Measurements from ENCODE around the gene RNF208.

The RNF208 gene

DNA sequence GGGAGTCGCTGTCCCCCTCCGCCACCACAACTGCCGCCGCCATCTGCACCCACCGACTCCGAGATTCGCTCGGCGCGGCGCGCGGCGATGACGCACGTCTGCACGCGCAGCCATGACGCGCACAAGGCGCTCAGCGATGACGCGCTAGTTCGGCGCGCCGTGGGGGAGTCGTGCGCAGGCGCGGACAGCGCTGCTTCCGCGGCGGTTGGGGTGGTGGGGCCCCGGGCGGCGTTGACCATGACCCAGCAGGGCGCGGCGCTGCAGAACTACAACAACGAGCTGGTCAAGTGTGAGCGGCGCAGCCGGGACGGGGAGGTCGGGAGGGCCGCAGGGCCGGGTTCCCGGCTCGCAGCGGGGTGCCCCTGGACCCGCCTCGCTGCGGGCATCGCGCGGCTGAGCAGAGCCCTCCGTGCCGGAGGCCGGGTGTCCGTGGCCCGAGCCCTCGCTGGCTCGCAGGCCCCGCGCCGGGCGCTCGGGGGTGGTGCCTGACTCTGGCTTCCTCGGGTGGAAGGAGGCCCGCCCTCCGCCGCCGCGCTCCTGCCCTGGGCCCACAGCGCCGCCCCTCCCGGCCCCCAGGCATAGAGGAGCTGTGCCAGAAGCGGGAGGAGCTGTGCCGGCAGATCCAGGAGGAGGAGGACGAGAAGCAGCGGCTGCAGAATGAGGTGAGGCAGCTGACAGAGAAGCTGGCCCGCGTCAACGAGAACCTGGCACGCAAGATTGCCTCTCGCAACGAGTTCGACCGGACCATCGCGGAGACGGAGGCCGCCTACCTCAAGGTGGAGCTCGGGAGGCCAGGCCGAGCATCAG, 33.3 kb downstream of the RNF208 start, which contains the start of the genes ANAPC2 and SSNA1:
Gene ANAPC2, minus strand, starts transcription at position 71 of the 807 bp plus-strand sequence. Its CDS starts 28 bp downstream, at position 43.
Gene SSNA1, plus strand, starts transcription at position 187 of the 807 bp plus-strand sequence. Its CDS starts 51 bp downstream, at position 238.
- no peaks in the 10 kb centered on the region for H3K9me3 ChIP-seq (ENCODE audit: low read length)
- H3K4me3 ChIP-seq (ENCODE audit: low read depth, low read length, poor library complexity, severe bottlenecking), result peak within 1 kb of the TSS; percentile 72
- H3K9ac ChIP-seq (ENCODE audit: low read length), result peak within 1 kb of the TSS; percentile 69
- TF ChIP-seq EZH2 (IDR thresholded peaks at IDR 0.05; ENCODE audit: borderline replicate concordance, low read length), result no peak
- TF ChIP-seq CTCF (IDR thresholded peaks at IDR 0.05; ENCODE audit: low read length), result peak; percentile 57
- peaks cover 30% of the 10 kb centered on the region for H3K4me1 ChIP-seq (ENCODE audit: insufficient read depth, low read length, severe bottlenecking)
- peaks cover 19% of the 10 kb centered on the region for H3K36me3 ChIP-seq (ENCODE audit: insufficient read depth, low read length)
- H2AFZ ChIP-seq (ENCODE audit: low read length), result no peak within 1 kb of the TSS
- H3K9me2 ChIP-seq (ENCODE audit: low read depth, low read length), result no peaks in the 10 kb centered on the region
- H3K4me2 ChIP-seq (ENCODE audit: low read length), result peak within 1 kb of the TSS; percentile 89
- H3K27me3 ChIP-seq (ENCODE audit: insufficient read depth, low read length), result no peaks in the 10 kb centered on the region
- no peaks in the 10 kb centered on the region for H3F3A ChIP-seq (ENCODE audit: insufficient read depth, low read length)
- no peaks in the 10 kb centered on the region for H4K20me1 ChIP-seq (ENCODE audit: insufficient read depth, low read length)
- peaks cover 4% of the 10 kb centered on the region for H3K79me2 ChIP-seq (ENCODE audit: insufficient read depth, low read length)
- peak within 1 kb of the TSS; percentile 55 for H3K27ac ChIP-seq (ENCODE audit: low read depth, low read length, poor library complexity, severe bottlenecking)

DNA sequence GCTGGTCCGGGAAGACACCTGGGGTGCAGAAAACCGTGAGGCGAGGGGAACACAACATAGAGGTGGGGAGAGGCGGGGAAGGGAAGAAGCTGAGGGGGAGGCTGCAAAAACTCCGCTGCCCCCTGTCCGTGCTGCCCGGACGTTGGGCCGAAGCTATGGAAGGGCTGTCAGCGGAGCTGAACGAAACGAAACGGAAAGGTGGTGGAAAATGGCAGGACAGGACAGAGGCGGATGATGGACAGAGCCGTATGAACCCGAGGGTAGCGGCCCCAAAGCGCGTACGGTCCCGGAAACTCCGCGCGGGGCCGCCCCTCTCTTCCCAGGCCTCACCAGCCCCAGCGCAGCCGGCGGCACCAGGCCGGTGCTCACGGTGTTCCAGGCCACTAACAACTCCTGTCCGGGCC, 34.0 kb downstream of the RNF208 start:
- Histone ChIP-seq H3K36me3 (ENCODE audit: insufficient read depth, low read length) (peaks cover 25% of the 10 kb centered on the region), H3K79me2 (ENCODE audit: insufficient read depth, low read length) (peaks cover 4% of the 10 kb centered on the region), H3K27me3 (ENCODE audit: insufficient read depth, low read length) (no peaks in the 10 kb centered on the region)

GRCh38 chr9:137187386-137187785, 34.7 kb downstream of the RNF208 start:
- Histone ChIP-seq H3K27ac (ENCODE audit: low read depth, low read length, poor library complexity, severe bottlenecking) (no peak overlapping the region), H3F3A (ENCODE audit: insufficient read depth, low read length) (no peaks in the 10 kb centered on the region), H3K79me2 (ENCODE audit: insufficient read depth, low read length) (peaks cover 4% of the 10 kb centered on the region), H3K9ac (ENCODE audit: low read length) (peak overlapping the region; percentile 69), H3K4me2 (ENCODE audit: low read length) (peak overlapping the region; percentile 89), H3K9me2 (ENCODE audit: low read depth, low read length) (no peaks in the 10 kb centered on the region), H4K20me1 (ENCODE audit: insufficient read depth, low read length) (no peaks in the 10 kb centered on the region), H3K4me1 (ENCODE audit: insufficient read depth, low read length, severe bottlenecking) (peaks cover 30% of the 10 kb centered on the region), H3K4me3 (ENCODE audit: low read depth, low read length, poor library complexity, severe bottlenecking) (peak overlapping the region; percentile 72), H3K27me3 (ENCODE audit: insufficient read depth, low read length) (no peaks in the 10 kb centered on the region), H2AFZ (ENCODE audit: low read length) (no peak overlapping the region), H3K36me3 (ENCODE audit: insufficient read depth, low read length) (peaks cover 32% of the 10 kb centered on the region), H3K9me3 (ENCODE audit: low read length) (no peaks in the 10 kb centered on the region)
- TF ChIP-seq CTCF (IDR thresholded peaks at IDR 0.05; ENCODE audit: low read length) (no peak), EZH2 (IDR thresholded peaks at IDR 0.05; ENCODE audit: borderline replicate concordance, low read length) (no peak)

More for the DNA sequence above, 34.0 kb downstream of the RNF208 start:
- H3F3A ChIP-seq (ENCODE audit: insufficient read depth, low read length), result no peaks in the 10 kb centered on the region
- H3K9me3 ChIP-seq (ENCODE audit: low read length), result no peaks in the 10 kb centered on the region
- H3K9me2 ChIP-seq (ENCODE audit: low read depth, low read length), result no peaks in the 10 kb centered on the region
- peak overlapping the region; percentile 89 for H3K4me2 ChIP-seq (ENCODE audit: low read length)
- H3K4me3 ChIP-seq (ENCODE audit: low read depth, low read length, poor library complexity, severe bottlenecking), result peak overlapping the region; percentile 72
- H4K20me1 ChIP-seq (ENCODE audit: insufficient read depth, low read length), result no peaks in the 10 kb centered on the region
- H3K4me1 ChIP-seq (ENCODE audit: insufficient read depth, low read length, severe bottlenecking), result peaks cover 30% of the 10 kb centered on the region
- TF ChIP-seq CTCF (IDR thresholded peaks at IDR 0.05; ENCODE audit: low read length) (no peak), EZH2 (IDR thresholded peaks at IDR 0.05; ENCODE audit: borderline replicate concordance, low read length) (no peak)
- H2AFZ ChIP-seq (ENCODE audit: low read length), result no peak overlapping the region
- no peak overlapping the region for H3K27ac ChIP-seq (ENCODE audit: low read depth, low read length, poor library complexity, severe bottlenecking)
- H3K9ac ChIP-seq (ENCODE audit: low read length), result peak overlapping the region; percentile 69
